H9 (cell line): ENCODE measurements around the gene KLF6. TPM values are rescaled to one million over a fixed set of nuclear protein-coding genes. Genes with fewer than 3 reads are reported as not detected.

Experiments
- DNase-seq: peaks from one replicate; pipeline ENCODE4 v3.0.0-alpha.2; 2017
- H2AFZ ChIP-seq: one replicate; pipeline ENCODE4 v1.6.1; 2013; ENCODE audit warnings: mild to moderate bottlenecking, low read length, control low read depth, moderate library complexity
- H2AK5ac ChIP-seq: 2 replicates; pipeline ENCODE4 v1.6.1; 2013; ENCODE audit warnings: low read length, control low read depth, mixed read lengths; ENCODE audit not compliant: insufficient read length
- H2BK120ac ChIP-seq: one replicate; pipeline ENCODE4 v1.6.1; 2013; ENCODE audit warnings: low read depth, mild to moderate bottlenecking, low read length, control low read depth, inconsistent platforms; ENCODE audit not compliant: poor library complexity, severe bottlenecking
- H2BK12ac ChIP-seq: 2 replicates; pipeline ENCODE4 v1.6.1; 2013; ENCODE audit warnings: low read length, control low read depth, mixed read lengths, low read depth; ENCODE audit not compliant: insufficient read length
- H2BK15ac ChIP-seq: 2 replicates; pipeline ENCODE4 v1.6.1; 2013; ENCODE audit warnings: low read depth, low read length, control low read depth
- H2BK20ac ChIP-seq: one replicate; pipeline ENCODE4 v1.6.1; 2013; ENCODE audit warnings: low read depth, mild to moderate bottlenecking, low read length, control low read depth, inconsistent platforms; ENCODE audit not compliant: poor library complexity, severe bottlenecking
- H2BK5ac ChIP-seq: 2 replicates; pipeline ENCODE4 v1.6.1; 2013; ENCODE audit warnings: low read length, control low read depth, mixed read lengths; ENCODE audit not compliant: insufficient read length
- H3K14ac ChIP-seq: 2 replicates; pipeline ENCODE4 v1.6.1; 2013; ENCODE audit warnings: low read length, control low read depth; ENCODE audit not compliant: insufficient read depth
- H3K18ac ChIP-seq: 2 replicates; pipeline ENCODE4 v1.6.1; 2013; ENCODE audit warnings: low read depth, mild to moderate bottlenecking, mixed read lengths, low read length, control low read depth; ENCODE audit not compliant: insufficient read length
- H3K23ac ChIP-seq: 2 replicates; pipeline ENCODE4 v1.6.1; 2013; ENCODE audit warnings: low read length, control low read depth, mixed read lengths, low read depth; ENCODE audit not compliant: insufficient read length
- H3K23me2 ChIP-seq: 2 replicates; pipeline ENCODE4 v1.6.1; 2013; ENCODE audit warnings: low read depth, mild to moderate bottlenecking, mixed read lengths, low read length, control low read depth; ENCODE audit not compliant: insufficient read length, poor library complexity, severe bottlenecking
- H3K27ac ChIP-seq: 2 replicates; pipeline ENCODE4 v1.5.1; 2013; ENCODE audit warnings: low read length, control low read depth, mixed read lengths, low read depth; ENCODE audit not compliant: insufficient read length
- H3K27me3 ChIP-seq: 2 replicates; pipeline ENCODE4 v1.6.1; 2013; ENCODE audit warnings: low read length, control low read depth, inconsistent platforms; ENCODE audit not compliant: insufficient read depth
- H3K4ac ChIP-seq: 2 replicates; pipeline ENCODE4 v1.6.1; 2013; ENCODE audit warnings: low read depth, mild to moderate bottlenecking, control low read depth, inconsistent platforms, low read length, moderate library complexity
- H3K4me1 ChIP-seq: 2 replicates; pipeline ENCODE4 v1.6.1; 2013; ENCODE audit warnings: low read length, control low read depth, inconsistent platforms; ENCODE audit not compliant: insufficient read depth
- H3K4me2 ChIP-seq: 2 replicates; pipeline ENCODE4 v1.6.1; 2013; ENCODE audit warnings: low read length, control low read depth, mixed read lengths; ENCODE audit not compliant: insufficient read length, insufficient read depth
- H3K56ac ChIP-seq: 2 replicates; pipeline ENCODE4 v1.6.1; 2013; ENCODE audit warnings: low read depth, mild to moderate bottlenecking, mixed read lengths, low read length, control low read depth; ENCODE audit not compliant: insufficient read length
- H3K79me1 ChIP-seq: 2 replicates; pipeline ENCODE4 v1.6.1; 2013; ENCODE audit warnings: low read depth, mild to moderate bottlenecking, moderate library complexity, low read length, control low read depth, inconsistent platforms; ENCODE audit not compliant: insufficient read depth, poor library complexity, severe bottlenecking
- H3K79me2 ChIP-seq: 2 replicates; pipeline ENCODE4 v1.6.1; 2013; ENCODE audit warnings: low read length, control low read depth, inconsistent platforms; ENCODE audit not compliant: insufficient read depth
- H3K9ac ChIP-seq: 2 replicates; pipeline ENCODE4 v1.6.1; 2013; ENCODE audit warnings: low read length, control low read depth, mixed read lengths; ENCODE audit not compliant: insufficient read length; ENCODE audit errors: extremely low read depth
- H3K9me3 ChIP-seq: one replicate; pipeline ENCODE4 v1.6.1; 2013; ENCODE audit warnings: low read depth, low read length, inconsistent platforms; ENCODE audit not compliant: control insufficient read depth
- H3T11ph ChIP-seq: one replicate; pipeline ENCODE4 v1.6.1; 2013; ENCODE audit warnings: mild to moderate bottlenecking, low read length, control low read depth, inconsistent platforms
- H4K20me1 ChIP-seq: one replicate; pipeline ENCODE4 v1.6.1; 2013; ENCODE audit not compliant: control insufficient read depth, insufficient read length, insufficient read depth
- H4K5ac ChIP-seq: 2 replicates; pipeline ENCODE4 v1.6.1; 2013; ENCODE audit warnings: low read depth, mild to moderate bottlenecking, mixed read lengths, low read length, control low read depth; ENCODE audit not compliant: insufficient read length
- H4K8ac ChIP-seq: replicated peaks from 2 replicates; pipeline ENCODE4 v1.6.1; 2013; ENCODE audit warnings: low read length, control low read depth, mixed read lengths, low read depth; ENCODE audit not compliant: insufficient read length
- H4K91ac ChIP-seq: 2 replicates; pipeline ENCODE4 v1.6.1; 2013; ENCODE audit warnings: low read depth, mild to moderate bottlenecking, moderate library complexity, mixed read lengths, low read length, control low read depth; ENCODE audit not compliant: insufficient read length
- H3K27ac Mint-ChIP-seq, 3 experiments: 2 replicates in 2 of 3; 3 replicates in 1 of 3; pipeline ENCODE4 v1.8.0; 2020 to 2021; ENCODE audit warnings: mixed read lengths in 3 of 3, mild to moderate bottlenecking in 1 of 3, moderate library complexity in 1 of 3
- H3K27me3 Mint-ChIP-seq: 2 replicates; pipeline ENCODE4 v1.8.0; 2021; ENCODE audit warnings: low read depth, mild to moderate bottlenecking, moderate library complexity, mixed read lengths
- H3K36me3 Mint-ChIP-seq, 3 experiments: 2 replicates in 2 of 3; 3 replicates in 1 of 3; pipeline ENCODE4 v1.8.0; 2020 to 2021; ENCODE audit warnings: low read depth in 3 of 3, mixed read lengths in 3 of 3; ENCODE audit not compliant: insufficient read depth in 1 of 3
- H3K4me1 Mint-ChIP-seq, 2 experiments: 2 replicates each; pipeline ENCODE4 v1.8.0; 2020; ENCODE audit warnings: mixed read lengths in 2 of 2
- H3K4me3 Mint-ChIP-seq, 2 experiments: 2 replicates in 1 of 2; 3 replicates in 1 of 2; pipeline ENCODE4 v1.8.0; 2020 to 2021; ENCODE audit warnings: mild to moderate bottlenecking in 2 of 2, mixed read lengths in 2 of 2, moderate library complexity in 1 of 2
- H3K9me3 Mint-ChIP-seq, 2 experiments: 2 replicates in 1 of 2; 3 replicates in 1 of 2; pipeline ENCODE4 v1.8.0; 2020; ENCODE audit warnings: mild to moderate bottlenecking in 2 of 2, mixed read lengths in 2 of 2, moderate library complexity in 1 of 2
- WGBS: extraction: QIAGEN DNeasy Blood & Tissue Kit; methylation state at CpG from one replicate; pipeline ENCODE4 v1.1.7; 2013; ENCODE audit warnings: missing lambda C conversion rate, low lambda C conversion rate, mixed read lengths; ENCODE audit not compliant: insufficient read length; ENCODE audit errors: extremely low coverage; 5-methylcytosine and 5-hydroxymethylcytosine counted together
- total RNA-seq: library from RNA; stranded (reverse); gene quantifications from 2 replicates; pipeline ENCODE4 v1.2.1, GENCODE V29; 2021
- TF ChIP-seq, protein P1 (sequence below): fragments of 200-600 bp; sonication (generic); conservative IDR thresholded peaks from 3 replicates; pipeline ENCODE4 v1.8.0; 2021; ENCODE audit warnings: antibody characterized with exemption, mild to moderate bottlenecking

Gene KLF6
- total RNA-seq, 1 experiment from 2014 or later = 19.3 TPM

DNA sequence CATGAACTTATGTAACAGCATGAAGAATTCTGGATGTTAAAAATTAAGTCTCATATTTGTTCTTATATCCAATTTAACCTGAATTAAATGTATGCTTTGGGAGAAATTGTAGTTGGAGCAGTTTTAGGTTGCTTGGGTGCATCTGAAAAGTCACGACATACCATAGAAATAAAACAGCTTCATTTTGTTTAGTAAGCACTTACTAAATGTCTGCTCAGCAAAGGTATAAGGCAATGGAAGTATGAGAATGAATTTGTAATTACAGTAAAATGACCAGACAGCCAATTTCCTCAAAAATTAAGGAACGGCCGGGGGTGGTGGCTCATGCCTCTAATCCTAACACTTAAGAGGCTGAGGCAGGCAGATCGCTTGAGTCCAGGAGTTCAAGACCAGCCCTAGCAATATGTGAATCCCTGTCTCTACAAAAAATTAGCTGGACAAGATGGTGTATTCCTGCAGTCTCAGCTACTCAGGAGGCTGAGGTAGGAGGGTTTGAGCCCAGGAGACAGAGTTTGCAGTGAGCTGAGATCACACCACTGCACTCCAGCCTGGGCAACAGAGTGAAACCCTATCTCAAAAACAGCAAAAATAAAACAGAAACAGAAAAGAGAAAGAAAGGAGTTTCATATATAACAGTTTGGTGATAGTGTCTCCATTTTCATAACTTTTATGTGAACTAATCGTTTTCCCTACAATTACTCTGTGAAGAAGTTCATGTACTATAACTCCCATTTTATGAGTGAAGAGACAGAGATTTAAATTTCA, 47.2 kb upstream of the KLF6 start:
- H3K9me3 ChIP-seq = no peaks in the 10 kb centered on the region
- no CpG with 5 or more reads among the region's 5 CpGs for WGBS
- no peak overlapping the region for H2AK5ac ChIP-seq
- H2BK20ac ChIP-seq = no peak overlapping the region
- H3K56ac ChIP-seq = no peak overlapping the region
- H3K27ac Mint-ChIP-seq = no peak overlapping the region
- H3K27me3 Mint-ChIP-seq = no peaks in the 10 kb centered on the region
- H2BK120ac ChIP-seq = no peak overlapping the region
- peaks cover 40 to 50% of the 10 kb centered on the region in 2 experiments for H3K4me1 Mint-ChIP-seq
- no peak overlapping the region for H3K4ac ChIP-seq
- no peaks in the 10 kb centered on the region for H3K27me3 ChIP-seq
- H3K23ac ChIP-seq = no peak overlapping the region
- no peak overlapping the region for H3T11ph ChIP-seq
- no peak overlapping the region for H3K14ac ChIP-seq
- H3K27ac ChIP-seq = no peak overlapping the region
- no peak overlapping the region for H4K5ac ChIP-seq
- no peaks in the 10 kb centered on the region for H3K23me2 ChIP-seq
- no peak overlapping the region for H3K18ac ChIP-seq
- no peaks in the 10 kb centered on the region for H3K79me2 ChIP-seq
- H2BK12ac ChIP-seq = no peak overlapping the region
- H3K9ac ChIP-seq = no peak overlapping the region
- no peak overlapping the region for H4K91ac ChIP-seq
- H3K36me3 Mint-ChIP-seq = no peaks in the 10 kb centered on the region; a peak in 1 of 7 replicates
- no peak overlapping the region for H4K8ac ChIP-seq
- no peak overlapping the region for H2BK15ac ChIP-seq
- no peak for DNase-seq
- H3K79me1 ChIP-seq = no peaks in the 10 kb centered on the region
- no peak overlapping the region for H2BK5ac ChIP-seq
- H4K20me1 ChIP-seq = no peaks in the 10 kb centered on the region
- H3K4me1 ChIP-seq = peaks cover 6% of the 10 kb centered on the region; the same call in 1 of the 2 replicates
- H3K4me3 Mint-ChIP-seq = no peak overlapping the region
- H2AFZ ChIP-seq = no peak overlapping the region
- H3K4me2 ChIP-seq = no peak overlapping the region
- H3K9me3 Mint-ChIP-seq = peaks cover 0 to 3% of the 10 kb centered on the region in 2 experiments; a peak in 2 of 5 replicates
- TF ChIP-seq, protein P1, sequence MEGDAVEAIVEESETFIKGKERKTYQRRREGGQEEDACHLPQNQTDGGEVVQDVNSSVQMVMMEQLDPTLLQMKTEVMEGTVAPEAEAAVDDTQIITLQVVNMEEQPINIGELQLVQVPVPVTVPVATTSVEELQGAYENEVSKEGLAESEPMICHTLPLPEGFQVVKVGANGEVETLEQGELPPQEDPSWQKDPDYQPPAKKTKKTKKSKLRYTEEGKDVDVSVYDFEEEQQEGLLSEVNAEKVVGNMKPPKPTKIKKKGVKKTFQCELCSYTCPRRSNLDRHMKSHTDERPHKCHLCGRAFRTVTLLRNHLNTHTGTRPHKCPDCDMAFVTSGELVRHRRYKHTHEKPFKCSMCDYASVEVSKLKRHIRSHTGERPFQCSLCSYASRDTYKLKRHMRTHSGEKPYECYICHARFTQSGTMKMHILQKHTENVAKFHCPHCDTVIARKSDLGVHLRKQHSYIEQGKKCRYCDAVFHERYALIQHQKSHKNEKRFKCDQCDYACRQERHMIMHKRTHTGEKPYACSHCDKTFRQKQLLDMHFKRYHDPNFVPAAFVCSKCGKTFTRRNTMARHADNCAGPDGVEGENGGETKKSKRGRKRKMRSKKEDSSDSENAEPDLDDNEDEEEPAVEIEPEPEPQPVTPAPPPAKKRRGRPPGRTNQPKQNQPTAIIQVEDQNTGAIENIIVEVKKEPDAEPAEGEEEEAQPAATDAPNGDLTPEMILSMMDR = no peak
